Body of pancreas (tissue), 4 donors: ENCODE results near the gene CFAP61.

Experiments
- CTCF ChIP-seq, 7 experiments: fragments of 450-650 bp in 4 of 7; fragments of 200-600 bp in 3 of 7; sonication (generic) in 3 of 7; IDR thresholded peaks; one replicate each; pipeline ENCODE4 v1.5.1; 2016 to 2019; ENCODE audit warnings: antibody characterized with exemption in 7 of 7
- POLR2A ChIP-seq, 3 donors: fragments of 450-650 bp; IDR thresholded peaks; one replicate each; pipeline ENCODE4 v1.6.1; 2016; ENCODE audit warnings: antibody characterized with exemption in 3 of 3, mild to moderate bottlenecking in 2 of 3

GRCh38 chr20:20023395-20023794 is 28.9 kb upstream of the CFAP61 start:
- TF ChIP-seq POLR2A (IDR thresholded peaks at IDR 0.05): no peak
- no peak for TF ChIP-seq CTCF (IDR thresholded peaks at IDR 0.05)
